Transverse colon (tissue), 4 donors: ENCODE data around the gene TACO1. TPM values are rescaled to one million over a fixed set of nuclear protein-coding genes. Genes with fewer than 3 reads are reported as not detected.
A peak's percentile ranks its signal among the peaks of the same experiment; 100 is the strongest.

Source experiments
- DNase-seq: peaks from one replicate; pipeline ENCODE4 v3.0.0-alpha.2; 2019
- H3K27ac ChIP-seq, 4 donors: fragments of 200-600 bp; sonication (generic); 2 replicates each; pipeline ENCODE4 v1.5.1; 2016 to 2018; ENCODE audit warnings: inconsistent platforms in 4 of 4
- H3K27me3 ChIP-seq: fragments of 200-600 bp; sonication (generic); 2 replicates; pipeline ENCODE4 v1.5.1; 2017; ENCODE audit warnings: inconsistent platforms
- H3K36me3 ChIP-seq, 4 donors: fragments of 200-600 bp; sonication (generic); 2 replicates each; pipeline ENCODE4 v1.5.1; 2017 to 2019; ENCODE audit warnings: inconsistent platforms in 4 of 4
- H3K4me1 ChIP-seq, 4 donors: fragments of 200-600 bp; sonication (generic); 2 replicates each; pipeline ENCODE4 v1.5.1; 2017 to 2020; ENCODE audit warnings: inconsistent platforms in 4 of 4
- H3K4me3 ChIP-seq, 4 donors: fragments of 200-600 bp; sonication (generic); 1 replicate in 1 of 4; 2 replicates in 3 of 4; pipeline versions ENCODE4 v1.5.1 to v1.6.1; 2017 to 2019; ENCODE audit warnings: inconsistent platforms in 4 of 4
- H3K9me3 ChIP-seq, 2 donors: fragments of 200-600 bp; sonication (generic); 2 replicates each; pipeline ENCODE4 v1.5.1; 2017 to 2019; ENCODE audit warnings: inconsistent platforms in 2 of 2
- CTCF ChIP-seq, 5 experiments: fragments of 200-600 bp in 3 of 5; fragments of 450-650 bp in 2 of 5; sonication (generic) in 3 of 5; IDR thresholded peaks; 1 replicate in 2 of 5; 2 replicates in 3 of 5; pipeline ENCODE4 v1.5.1; 2016 to 2017; ENCODE audit warnings: antibody characterized with exemption in 5 of 5, inconsistent platforms in 3 of 5, mild to moderate bottlenecking in 2 of 5, moderate library complexity in 1 of 5
- EP300 ChIP-seq: sonication (generic); formaldehyde crosslinking; IDR thresholded peaks from one replicate; pipeline ENCODE4 v1.6.1; 2017; ENCODE audit warnings: antibody characterized with exemption, low read depth
- POLR2A ChIP-seq: fragments of 450-650 bp; IDR thresholded peaks from one replicate; pipeline ENCODE4 v1.6.1; 2016; ENCODE audit warnings: antibody characterized with exemption, mild to moderate bottlenecking, moderate library complexity
- POLR2AphosphoS5 ChIP-seq, 3 donors: sonication (generic); formaldehyde crosslinking; IDR thresholded peaks; one replicate each; pipeline ENCODE4 v1.6.1; 2016; ENCODE audit warnings: antibody characterized with exemption in 3 of 3
- WGBS, 2 donors: methylation state at CpG; one replicate each; pipeline ENCODE4 v1.1.5; 2018; ENCODE audit warnings: low coverage in 1 of 2; 5-methylcytosine and 5-hydroxymethylcytosine counted together
- in situ Hi-C, 4 donors: fragments of 200-750 bp; cut with MboI; loops; one replicate each; pipeline versions ENCODE4 v1.15.0 to v1.15.1; 2017; ENCODE audit warnings: low sequenced_read_pairs in 3 of 4, low pct_ligation_motif_present in 1 of 4, low pct_unique_long_range_greater_than_20kb in 1 of 4
- intact Hi-C: fragments of 100-400 bp; cut with DNase I; formaldehyde crosslinking; loops from one replicate; pipeline ENCODE4 v1.15.1; 2023; ENCODE audit warnings: low total_unique reads
- total RNA-seq, 4 donors: library from RNA; depleted of rRNA; stranded (reverse); fragments of >200 nt; gene quantifications; one replicate each; pipeline ENCODE4 v1.1.0, GENCODE V29; 2016

Gene TACO1
- total RNA-seq, 4 donors from 2014 or later: 4.6 to 79.7 (median 28.3) TPM

GRCh38 chr17:63621229-63621683 is 20.6 kb downstream of the TACO1 start:
- intact Hi-C loops: loop anchor here (10.0 kb wide), 1 partner anchor 74 kb away; no protein-coding TSS in a partner anchor
- peak overlapping the region; percentile 83 to 93 (median 88) for H3K27ac ChIP-seq
- DNase-seq: no peak
- TF ChIP-seq EP300 (no peak), POLR2A (no peak), CTCF (IDR thresholded peaks at IDR 0.05) (no peak), POLR2AphosphoS5 (IDR thresholded peaks at IDR 0.05) (no peak)
- WGBS, 2 donors: 9 to 14% methylated on average over 5 to 10 of the region's 10 CpGs
- in situ Hi-C loops: no loop called here
- peaks cover 11 to 29% (median 20%) of the 10 kb centered on the region in 4 donors for H3K4me1 ChIP-seq
- no peaks in the 10 kb centered on the region for H3K36me3 ChIP-seq
- no peaks in the 10 kb centered on the region for H3K9me3 ChIP-seq
- no peaks in the 10 kb centered on the region for H3K27me3 ChIP-seq
- peak overlapping the region; percentile 37 to 83 (median 78) for H3K4me3 ChIP-seq

GRCh38 chr17:63621684-63622573 is 21.2 kb downstream of the TACO1 start, which contains the start of gene MAP3K3:
Gene MAP3K3, plus strand, starts transcription at chr17:63622417. Its CDS starts 343 bp downstream, at chr17:63622760.
- peak; percentile 99 for DNase-seq
- H3K9me3 ChIP-seq: no peaks in the 10 kb centered on the region
- H3K36me3 ChIP-seq: no peaks in the 10 kb centered on the region
- peak within 1 kb of the TSS; percentile 73 to 83 (median 82) for H3K4me3 ChIP-seq
- WGBS, 2 donors: 0% methylated on average over 60 of the region's 75 CpGs; no CpG with 5 or more reads in 1 of the 2 donors
- TF ChIP-seq POLR2AphosphoS5 (IDR thresholded peaks at IDR 0.05): peak; percentile 79 to 86 (median 84)
- no peak for TF ChIP-seq EP300
- TF ChIP-seq CTCF (IDR thresholded peaks at IDR 0.05): peak in 1 of 5 experiments; percentile 19
- TF ChIP-seq POLR2A: peak; percentile 68
- intact Hi-C loops: loop anchor here (10.0 kb wide), 1 partner anchor 73 kb away; no protein-coding TSS in a partner anchor
- peaks cover 11 to 34% (median 25%) of the 10 kb centered on the region in 4 donors for H3K4me1 ChIP-seq
- in situ Hi-C loops: no loop called here
- H3K27me3 ChIP-seq: no peaks in the 10 kb centered on the region
- H3K27ac ChIP-seq: peak within 1 kb of the TSS; percentile 84 to 93 (median 90)

GRCh38 chr17:63622574-63623390 is 22.1 kb downstream of the TACO1 start:
- peak overlapping the region; percentile 73 to 83 (median 82) for H3K4me3 ChIP-seq
- H3K27ac ChIP-seq: peak overlapping the region; percentile 84 to 93 (median 90)
- TF ChIP-seq EP300 (no peak), POLR2AphosphoS5 (IDR thresholded peaks at IDR 0.05) (peak in 2 of 3 donors; percentile 7 to 16)
- peaks cover 11 to 42% (median 31%) of the 10 kb centered on the region in 4 donors for H3K4me1 ChIP-seq
- WGBS, 2 donors: 1 to 20% methylated on average over 1 to 49 of the region's 100 CpGs
- DNase-seq: peak; percentile 76
- no peaks in the 10 kb centered on the region for H3K36me3 ChIP-seq
- intact Hi-C loops: loop anchor here (10.0 kb wide), 1 partner anchor 72 kb away; no protein-coding TSS in a partner anchor
- no peaks in the 10 kb centered on the region for H3K9me3 ChIP-seq
- no peaks in the 10 kb centered on the region for H3K27me3 ChIP-seq
- in situ Hi-C loops: no loop called here

GRCh38 chr17:63623786-63624530 is 23.3 kb downstream of the TACO1 start:
- DNase-seq: no peak
- TF ChIP-seq EP300: no peak
- TF ChIP-seq POLR2AphosphoS5 (IDR thresholded peaks at IDR 0.05): no peak
- TF ChIP-seq CTCF (IDR thresholded peaks at IDR 0.05): no peak
- TF ChIP-seq POLR2A: no peak
- Histone ChIP-seq H3K27ac (peak overlapping the region in 3 of 4 donors; percentile 90 to 93 (median 90)), H3K4me1 (peaks cover 11 to 42% (median 32%) of the 10 kb centered on the region in 4 donors), H3K36me3 (no peaks in the 10 kb centered on the region), H3K9me3 (no peaks in the 10 kb centered on the region), H3K27me3 (no peaks in the 10 kb centered on the region), H3K4me3 (peak overlapping the region; percentile 73 to 83 (median 82))
- in situ Hi-C loops (no loop called here), intact Hi-C loops (loop anchor here (10.0 kb wide), 1 partner anchor 71 kb away; no protein-coding TSS in a partner anchor)
- 30 to 43% methylated on average over 5 to 7 of the region's 7 CpGs for WGBS, 2 donors
